GM12878 (cell line): ENCODE results near the gene GSG1L2. TPM values are rescaled to one million over a fixed set of nuclear protein-coding genes. Genes with fewer than 3 reads are reported as not detected.

Experiments
- ATAC-seq: fragments of 200-7000 bp; cut with Tn5 transposase; 3 replicates; pipeline ENCODE4 v1.9.1; 2020; ENCODE audit warnings: mild to moderate bottlenecking, moderate library complexity
- BruUV-seq: library from RNA; stranded (reverse); fragments of 400-500 nt; replicated peaks from 2 replicates; lab custom pipeline; 2021; lab: Mats Ljungman, UMichigan
- CTCF ChIA-PET: fragments of 300-600 bp; sonication (Branson Sonifier 250); formaldehyde crosslinking; extraction: SDS; loops from one replicate; lab custom pipeline; 2021; ENCODE audit warnings: inconsistent platforms; lab: Yijun Ruan, JAX
- POLR2A ChIA-PET: fragments of 350-600 bp; formaldehyde crosslinking; extraction: SDS; loops from one replicate; lab custom pipeline; 2021; ENCODE audit warnings: inconsistent platforms; lab: Charles Lee
- RAD21 ChIA-PET: fragments of 300-600 bp; sonication (Branson Sonifier 250); formaldehyde crosslinking; loops from one replicate; lab custom pipeline; 2023; ENCODE audit warnings: antibody characterized with exemption; ENCODE audit not compliant: unreplicated experiment; lab: Charles Lee
- SMC1A ChIA-PET: fragments of 300-600 bp; sonication (Branson Sonifier 250); formaldehyde crosslinking; loops from one replicate; lab custom pipeline; 2023; ENCODE audit not compliant: unreplicated experiment, uncharacterized antibody; lab: Charles Lee
- DNase-seq: peaks from one replicate; pipeline ENCODE4 v3.0.0-alpha.2; 2011; ENCODE audit warnings: low read depth, low spot score
- FAIRE-seq: peaks from 3 replicates; lab custom pipeline; 2011; peaks lifted over from hg19 to GRCh38; lab: Jason Lieb, UNC
- H2AFZ ChIP-seq: 2 replicates; pipeline ENCODE4 v1.6.0; 2011; ENCODE audit warnings: low read depth, low read length, control low read depth; ENCODE audit not compliant: control insufficient read depth
- H3K27ac ChIP-seq: 2 replicates; pipeline ENCODE4 v1.5.1; 2011; ENCODE audit warnings: control low read depth; ENCODE audit not compliant: control insufficient read depth, insufficient read depth
- H3K27me3 ChIP-seq, 2 experiments: replicated peaks in 1 of 2; 2 replicates each; pipeline versions ENCODE4 v1.6.0 to v1.6.1; 2011; ENCODE audit warnings: low read length in 1 of 2; ENCODE audit not compliant: control insufficient read depth in 2 of 2, insufficient read depth in 2 of 2
- H3K36me3 ChIP-seq, 2 experiments: 2 replicates each; pipeline ENCODE4 v1.5.1; 2011; ENCODE audit warnings: low read length in 1 of 2; ENCODE audit not compliant: control insufficient read depth in 2 of 2, insufficient read depth in 2 of 2
- H3K4me1 ChIP-seq: 2 replicates; pipeline ENCODE4 v1.6.1; 2011; ENCODE audit warnings: mild to moderate bottlenecking, low read length, moderate library complexity, mixed read lengths; ENCODE audit not compliant: control insufficient read depth, insufficient read depth
- H3K4me2 ChIP-seq: 2 replicates; pipeline ENCODE4 v1.6.0; 2011; ENCODE audit warnings: control low read depth; ENCODE audit not compliant: control insufficient read depth, insufficient read depth
- H3K4me3 ChIP-seq: fragments of 200-600 bp; sonication (generic); 2 replicates; pipeline ENCODE4 v1.5.1; 2016
- H3K79me2 ChIP-seq: 2 replicates; pipeline ENCODE4 v1.6.0; 2011; ENCODE audit warnings: low read length; ENCODE audit not compliant: control insufficient read depth, insufficient read depth
- H3K9ac ChIP-seq: 2 replicates; pipeline ENCODE4 v1.8.0; 2011; ENCODE audit warnings: low read length, control low read depth, mixed read lengths; ENCODE audit not compliant: control insufficient read depth, insufficient read depth
- H3K9me3 ChIP-seq: replicated peaks from 3 replicates; pipeline ENCODE4 v1.5.1; 2011; ENCODE audit warnings: mild to moderate bottlenecking, low read length; ENCODE audit not compliant: control insufficient read depth, insufficient read depth
- H4K20me1 ChIP-seq: 2 replicates; pipeline ENCODE4 v1.6.0; 2011; ENCODE audit not compliant: control insufficient read depth, insufficient read depth
- SIN3A ChIP-seq: IDR thresholded peaks from 2 replicates; pipeline ENCODE4 v1.6.1; 2012; ENCODE audit warnings: low read depth, low read length, improper control_type of control experiment
- SIX5 ChIP-seq: IDR thresholded peaks from 2 replicates; pipeline ENCODE4 v1.6.1; 2011; ENCODE audit warnings: mild to moderate bottlenecking, low read depth, low read length, moderate library complexity; ENCODE audit not compliant: severe bottlenecking
- WGBS: methylation state at CpG from one replicate; pipeline ENCODE4 v1.1.6; 2016; ENCODE audit warnings: low lambda C conversion rate; ENCODE audit not compliant: insufficient replicate concordance, insufficient coverage; ENCODE audit errors: missing lambda C conversion rate; 5-methylcytosine and 5-hydroxymethylcytosine counted together
- in situ Hi-C: fragments of 300-500 bp; cut with MboI; formaldehyde crosslinking; loops from 9 replicates; pipeline ENCODE4 v1.14.3; 2018; ENCODE audit warnings: mixed read lengths
- intact Hi-C: fragments of 100-400 bp; cut with micrococcal nuclease; formaldehyde crosslinking; loops from one replicate; pipeline ENCODE4 v1.14.2; 2022; ENCODE audit not compliant: unreplicated experiment
- polyA plus RNA-seq, 11 experiments: library from polyadenylated mRNA; depleted of rRNA in 4 of 11; unstranded in 6 of 11; stranded (reverse) in 5 of 11; fragments of >200 nt; fragmentation: Nextera tagmentation in 4 of 11; fragmentation: Illumina TruSeq in 1 of 11; extraction: Ambion mirVana in 4 of 11; extraction: Trizol in 1 of 11; gene quantifications; 1 replicate in 1 of 11; 2 replicates in 10 of 11; pipeline versions ENCODE4 v1.2.1 to v1.2.3, GENCODE V29; 2011 to 2016; ENCODE audit warnings: inconsistent platforms in 2 of 11, missing spikeins in 2 of 11, low read depth in 1 of 11
- total RNA-seq, 4 experiments: library from RNA; depleted of rRNA in 3 of 4; stranded (reverse); fragments of >200 nt in 3 of 4; fragmentation: Illumina TruSeq in 1 of 4; extraction: Trizol in 1 of 4; gene quantifications; 2 replicates each; pipeline versions ENCODE4 v1.2.1 to v1.2.3, GENCODE V29; 2013 to 2021
- TF ChIP-seq, protein P1 (sequence below): IDR thresholded peaks from 2 replicates; pipeline ENCODE4 v1.6.1; 2012; ENCODE audit warnings: low read depth, low read length, improper control_type of control experiment
- TF ChIP-seq, protein P2 (sequence below): fragments of 450-650 bp; IDR thresholded peaks from 2 replicates; pipeline ENCODE4 v1.6.1; 2016; ENCODE audit warnings: mild to moderate bottlenecking

GSG1L2 gene
- total and polyA plus RNA-seq, 10 of the 15 experiments (the other 5 are each of a cell fraction or from before 2014, with no cell fraction given): not detected

DNA sequence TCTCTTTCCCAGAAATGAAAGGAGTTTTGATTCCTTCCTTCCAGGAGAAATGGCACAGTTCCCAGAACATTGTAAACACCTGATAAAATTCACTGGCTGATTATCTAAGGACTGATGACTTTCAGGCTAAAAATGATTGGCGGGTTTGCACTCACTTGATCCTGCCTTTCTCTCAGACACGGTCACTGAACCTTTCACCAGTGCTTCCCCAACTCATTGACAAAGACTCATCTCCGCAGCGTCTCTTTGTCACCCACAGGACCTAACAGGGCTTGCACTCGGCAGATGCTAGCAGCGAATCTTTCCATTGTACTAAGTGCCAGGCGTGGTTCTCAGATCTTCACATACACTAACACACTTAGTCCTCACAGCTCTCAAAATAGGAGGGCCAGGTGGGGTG lies 23.2 kb downstream of the GSG1L2 start (continued):
- TF ChIP-seq, protein P1, sequence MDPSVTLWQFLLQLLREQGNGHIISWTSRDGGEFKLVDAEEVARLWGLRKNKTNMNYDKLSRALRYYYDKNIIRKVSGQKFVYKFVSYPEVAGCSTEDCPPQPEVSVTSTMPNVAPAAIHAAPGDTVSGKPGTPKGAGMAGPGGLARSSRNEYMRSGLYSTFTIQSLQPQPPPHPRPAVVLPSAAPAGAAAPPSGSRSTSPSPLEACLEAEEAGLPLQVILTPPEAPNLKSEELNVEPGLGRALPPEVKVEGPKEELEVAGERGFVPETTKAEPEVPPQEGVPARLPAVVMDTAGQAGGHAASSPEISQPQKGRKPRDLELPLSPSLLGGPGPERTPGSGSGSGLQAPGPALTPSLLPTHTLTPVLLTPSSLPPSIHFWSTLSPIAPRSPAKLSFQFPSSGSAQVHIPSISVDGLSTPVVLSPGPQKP: no peak

DNA sequence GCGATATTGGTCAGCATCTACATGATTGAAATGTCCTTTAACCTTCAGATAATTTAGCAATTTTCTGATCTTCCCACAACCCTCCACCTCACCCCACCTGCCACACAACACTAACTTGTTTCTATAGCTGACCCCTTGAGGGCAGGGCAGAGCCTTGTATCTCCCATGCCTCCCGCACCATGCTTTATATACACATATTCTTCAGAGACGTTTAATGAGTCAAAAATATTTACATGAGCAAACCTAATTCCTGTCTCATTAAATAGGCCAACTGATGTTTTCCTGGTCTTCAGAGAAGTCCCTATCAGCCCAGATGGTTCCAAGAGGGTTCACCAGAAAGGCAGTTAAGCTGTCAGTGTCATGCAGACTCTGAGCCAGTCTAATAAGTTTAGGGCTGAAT lies 23.9 kb downstream of the GSG1L2 start:
- no peak overlapping the region for H2AFZ ChIP-seq
- RAD21 ChIA-PET: no interaction called here
- POLR2A ChIA-PET: no interaction called here
- H3K27ac ChIP-seq: no peak overlapping the region
- TF ChIP-seq SIN3A (no peak), SIX5 (no peak)
- TF ChIP-seq, protein P2, sequence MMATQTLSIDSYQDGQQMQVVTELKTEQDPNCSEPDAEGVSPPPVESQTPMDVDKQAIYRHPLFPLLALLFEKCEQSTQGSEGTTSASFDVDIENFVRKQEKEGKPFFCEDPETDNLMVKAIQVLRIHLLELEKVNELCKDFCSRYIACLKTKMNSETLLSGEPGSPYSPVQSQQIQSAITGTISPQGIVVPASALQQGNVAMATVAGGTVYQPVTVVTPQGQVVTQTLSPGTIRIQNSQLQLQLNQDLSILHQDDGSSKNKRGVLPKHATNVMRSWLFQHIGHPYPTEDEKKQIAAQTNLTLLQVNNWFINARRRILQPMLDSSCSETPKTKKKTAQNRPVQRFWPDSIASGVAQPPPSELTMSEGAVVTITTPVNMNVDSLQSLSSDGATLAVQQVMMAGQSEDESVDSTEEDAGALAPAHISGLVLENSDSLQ: no peak
- no peaks in the 10 kb centered on the region for H3K79me2 ChIP-seq
- H4K20me1 ChIP-seq: no peaks in the 10 kb centered on the region
- CTCF ChIA-PET: no interaction called here
- H3K36me3 ChIP-seq: no peaks in the 10 kb centered on the region
- FAIRE-seq (no peak), ATAC-seq (no peak), DNase-seq (no peak)
- H3K9ac ChIP-seq: no peak overlapping the region
- no peaks in the 10 kb centered on the region for H3K9me3 ChIP-seq
- no peaks in the 10 kb centered on the region for H3K4me1 ChIP-seq
- no peak overlapping the region for H3K4me3 ChIP-seq
- in situ Hi-C loops (no loop called here), intact Hi-C loops (no loop called here)
- BruUV-seq: no TSS peak
- no peaks in the 10 kb centered on the region for H3K27me3 ChIP-seq
- SMC1A ChIA-PET: no interaction called here
- no peak overlapping the region for H3K4me2 ChIP-seq
- WGBS: 23% methylated on average over 3 of the region's 3 CpGs
